ENCODE measurements around the gene TOGARAM2. TPM values are rescaled to one million over a fixed set of nuclear protein-coding genes. Genes with fewer than 3 reads are reported as not detected.

Gene TOGARAM2
- total RNA-seq, 1 donor: 0.72 TPM

DNA sequence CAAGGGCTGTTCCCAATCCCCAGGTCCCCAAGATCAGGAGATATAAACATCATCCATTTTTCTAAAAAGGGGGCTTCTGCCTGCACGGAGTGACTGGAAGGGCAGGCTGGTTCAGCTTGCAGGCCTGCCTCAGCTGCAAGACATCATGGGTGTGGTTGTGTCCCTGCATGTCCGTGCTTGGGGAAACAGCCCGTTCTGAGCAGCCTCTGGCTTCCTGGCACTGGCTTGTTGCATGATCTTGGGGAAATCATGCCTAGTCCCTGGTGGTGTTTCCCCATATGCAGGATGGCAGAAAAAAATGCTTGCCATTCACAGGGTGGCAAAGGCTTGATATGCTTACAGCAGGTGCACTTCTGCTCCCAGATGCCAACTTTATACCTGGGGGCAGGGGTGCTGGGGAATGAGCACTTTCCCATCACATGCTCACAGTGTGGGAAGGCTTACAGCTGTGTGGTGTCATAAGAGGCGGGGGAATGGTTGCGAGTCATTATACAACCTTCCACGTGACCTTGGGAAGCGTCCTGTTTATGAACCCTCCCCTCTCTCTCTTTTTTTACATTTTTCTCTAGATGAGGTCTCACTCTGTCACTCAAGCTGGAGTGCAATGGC is 86.0 kb downstream of the TOGARAM2 start:
- H3K79me2 ChIP-seq (ENCODE audit: insufficient read depth, low read length): no peaks in the 10 kb centered on the region
- no peak overlapping the region for H3K4me2 ChIP-seq (ENCODE audit: insufficient read depth, low read length)
- H2AFZ ChIP-seq (ENCODE audit: low read length): no peak overlapping the region
- no peaks in the 10 kb centered on the region for H4K20me1 ChIP-seq (ENCODE audit: insufficient read depth, low read length)
- H3K27ac ChIP-seq (ENCODE audit: low read depth, low read length): no peak overlapping the region
- H3K4me1 ChIP-seq (ENCODE audit: insufficient read depth, low read length): peaks cover 22% of the 10 kb centered on the region
- no peaks in the 10 kb centered on the region for H3K9me3 ChIP-seq (ENCODE audit: low read depth, low read length)
- no peak overlapping the region for H3K4me3 ChIP-seq (ENCODE audit: insufficient read depth, low read length)
- H3K27me3 ChIP-seq (ENCODE audit: insufficient read depth, low read length): no peaks in the 10 kb centered on the region
- peak; percentile 56 for DNase-seq (ENCODE audit: insufficient read length, low spot score, missing footprints)
- no peaks in the 10 kb centered on the region for H3K36me3 ChIP-seq (ENCODE audit: insufficient read depth, low read length)
- TF ChIP-seq, protein P1, sequence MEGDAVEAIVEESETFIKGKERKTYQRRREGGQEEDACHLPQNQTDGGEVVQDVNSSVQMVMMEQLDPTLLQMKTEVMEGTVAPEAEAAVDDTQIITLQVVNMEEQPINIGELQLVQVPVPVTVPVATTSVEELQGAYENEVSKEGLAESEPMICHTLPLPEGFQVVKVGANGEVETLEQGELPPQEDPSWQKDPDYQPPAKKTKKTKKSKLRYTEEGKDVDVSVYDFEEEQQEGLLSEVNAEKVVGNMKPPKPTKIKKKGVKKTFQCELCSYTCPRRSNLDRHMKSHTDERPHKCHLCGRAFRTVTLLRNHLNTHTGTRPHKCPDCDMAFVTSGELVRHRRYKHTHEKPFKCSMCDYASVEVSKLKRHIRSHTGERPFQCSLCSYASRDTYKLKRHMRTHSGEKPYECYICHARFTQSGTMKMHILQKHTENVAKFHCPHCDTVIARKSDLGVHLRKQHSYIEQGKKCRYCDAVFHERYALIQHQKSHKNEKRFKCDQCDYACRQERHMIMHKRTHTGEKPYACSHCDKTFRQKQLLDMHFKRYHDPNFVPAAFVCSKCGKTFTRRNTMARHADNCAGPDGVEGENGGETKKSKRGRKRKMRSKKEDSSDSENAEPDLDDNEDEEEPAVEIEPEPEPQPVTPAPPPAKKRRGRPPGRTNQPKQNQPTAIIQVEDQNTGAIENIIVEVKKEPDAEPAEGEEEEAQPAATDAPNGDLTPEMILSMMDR (IDR thresholded peaks at IDR 0.05; ENCODE audit: extremely low read depth, low read depth, low read length): no peak

DNA sequence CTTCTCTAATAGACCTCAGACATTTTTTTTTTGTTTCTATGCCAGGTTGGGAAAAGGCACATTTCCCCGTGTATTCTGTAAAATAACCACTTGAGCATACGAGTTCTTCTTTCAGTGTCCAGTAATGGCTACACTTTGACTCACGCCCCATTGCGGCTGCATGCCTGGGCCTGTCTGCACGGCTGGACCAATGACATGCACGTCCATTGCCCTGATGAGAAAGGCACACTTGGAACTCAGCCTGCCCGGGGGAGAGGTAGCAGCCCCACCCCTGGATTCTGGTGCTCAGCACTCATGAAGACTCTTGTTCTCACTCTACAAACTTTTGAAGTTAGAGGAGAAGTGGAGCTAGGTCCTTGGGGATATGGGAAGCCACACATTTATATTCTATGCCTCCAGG is 87.4 kb downstream of the TOGARAM2 start:
- Histone ChIP-seq H3K27ac (ENCODE audit: low read depth, low read length) (no peak overlapping the region), H3K9me3 (ENCODE audit: low read depth, low read length) (no peaks in the 10 kb centered on the region), H3K79me2 (ENCODE audit: insufficient read depth, low read length) (no peaks in the 10 kb centered on the region), H3K4me3 (ENCODE audit: insufficient read depth, low read length) (no peak overlapping the region), H3K36me3 (ENCODE audit: insufficient read depth, low read length) (no peaks in the 10 kb centered on the region), H3K27me3 (ENCODE audit: insufficient read depth, low read length) (no peaks in the 10 kb centered on the region), H3K4me2 (ENCODE audit: insufficient read depth, low read length) (no peak overlapping the region), H2AFZ (ENCODE audit: low read length) (no peak overlapping the region), H3K4me1 (ENCODE audit: insufficient read depth, low read length) (peaks cover 17% of the 10 kb centered on the region), H4K20me1 (ENCODE audit: insufficient read depth, low read length) (no peaks in the 10 kb centered on the region)
- TF ChIP-seq, protein P1 (IDR thresholded peaks at IDR 0.05; ENCODE audit: extremely low read depth, low read depth, low read length): no peak
- DNase-seq (ENCODE audit: insufficient read length, low spot score, missing footprints): peak; percentile 37

DNA sequence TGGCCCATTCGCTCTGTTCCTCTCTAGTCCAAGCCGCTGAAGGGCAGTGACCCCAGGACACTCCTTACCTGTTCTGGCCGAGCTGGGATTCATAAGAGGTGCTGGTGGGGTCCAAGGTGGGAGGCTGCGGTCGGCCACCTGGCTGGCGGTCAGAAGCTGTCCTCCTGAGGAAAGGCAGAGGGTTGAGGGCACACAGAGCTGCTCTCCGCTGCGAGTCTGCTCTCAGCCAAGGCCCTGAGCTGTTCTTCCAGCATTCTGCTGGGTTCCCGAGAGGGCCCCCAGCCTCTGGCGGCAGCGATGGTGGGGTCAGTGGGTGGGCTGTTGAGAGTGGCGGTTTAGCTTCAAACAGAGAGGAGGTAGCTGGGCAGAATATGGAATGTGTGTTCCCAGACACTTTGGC is 89.4 kb downstream of the TOGARAM2 start:
- Histone ChIP-seq H4K20me1 (ENCODE audit: insufficient read depth, low read length) (no peaks in the 10 kb centered on the region), H2AFZ (ENCODE audit: low read length) (no peak overlapping the region), H3K4me2 (ENCODE audit: insufficient read depth, low read length) (no peak overlapping the region), H3K27ac (ENCODE audit: low read depth, low read length) (no peak overlapping the region), H3K79me2 (ENCODE audit: insufficient read depth, low read length) (no peaks in the 10 kb centered on the region), H3K9me3 (ENCODE audit: low read depth, low read length) (no peaks in the 10 kb centered on the region), H3K4me3 (ENCODE audit: insufficient read depth, low read length) (no peak overlapping the region), H3K27me3 (ENCODE audit: insufficient read depth, low read length) (no peaks in the 10 kb centered on the region), H3K4me1 (ENCODE audit: insufficient read depth, low read length) (peaks cover 5% of the 10 kb centered on the region), H3K36me3 (ENCODE audit: insufficient read depth, low read length) (no peaks in the 10 kb centered on the region)
- DNase-seq (ENCODE audit: insufficient read length, low spot score, missing footprints): peak; percentile 49
- TF ChIP-seq, protein P1 (IDR thresholded peaks at IDR 0.05; ENCODE audit: extremely low read depth, low read depth, low read length): no peak

DNA sequence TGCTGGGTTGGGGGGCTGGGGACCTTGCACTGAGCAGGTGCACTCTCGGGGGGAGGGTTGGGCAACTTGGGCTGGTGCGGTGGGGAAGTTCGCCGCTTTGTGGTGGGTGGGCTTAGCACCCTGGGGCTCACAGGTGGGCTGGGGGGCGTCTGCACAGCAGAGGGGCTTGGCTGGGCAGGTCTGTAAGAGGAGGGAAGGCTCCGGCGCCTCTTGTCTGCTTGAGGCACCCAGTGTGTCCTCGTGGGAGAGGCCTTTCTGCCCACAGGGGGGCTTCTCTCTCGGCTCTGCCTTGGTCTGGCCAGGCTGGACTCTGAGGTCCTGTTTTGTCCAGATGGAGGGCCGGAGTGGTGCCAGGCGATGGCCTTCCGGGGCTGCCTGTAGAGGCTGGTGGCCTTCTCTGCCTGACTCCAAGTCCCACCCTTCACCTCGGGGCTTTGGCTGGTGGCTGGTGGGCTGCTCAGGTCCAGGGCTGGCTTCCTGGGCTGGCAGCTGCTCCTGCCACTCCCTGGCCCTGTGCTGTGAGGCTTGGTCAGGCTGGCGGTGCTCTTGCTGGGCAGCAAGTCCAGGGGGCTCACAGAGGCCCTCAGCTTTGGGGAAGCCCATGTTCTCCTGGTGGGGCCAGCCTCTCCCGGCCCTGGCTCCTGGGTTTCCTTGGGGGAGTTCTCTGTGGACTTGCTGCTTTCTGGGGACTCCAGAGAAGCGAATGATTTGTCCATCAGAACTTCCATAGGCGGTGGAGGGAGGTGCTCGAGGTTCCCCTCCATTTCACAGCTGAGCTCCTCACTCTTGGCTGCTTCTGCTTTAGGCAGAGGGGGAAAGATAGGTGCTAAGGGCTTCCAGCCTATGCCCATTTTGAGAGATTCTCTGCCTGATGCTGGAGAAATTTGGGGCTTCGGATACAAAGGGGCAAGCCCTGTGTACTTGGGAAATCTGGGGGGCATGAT is 90.2 kb downstream of the TOGARAM2 start:
- H3K36me3 ChIP-seq (ENCODE audit: insufficient read depth, low read length): no peaks in the 10 kb centered on the region
- no peak overlapping the region for H3K4me3 ChIP-seq (ENCODE audit: insufficient read depth, low read length)
- no peaks in the 10 kb centered on the region for H3K27me3 ChIP-seq (ENCODE audit: insufficient read depth, low read length)
- H3K9me3 ChIP-seq (ENCODE audit: low read depth, low read length): no peaks in the 10 kb centered on the region
- H3K4me2 ChIP-seq (ENCODE audit: insufficient read depth, low read length): no peak overlapping the region
- H2AFZ ChIP-seq (ENCODE audit: low read length): no peak overlapping the region
- no peak overlapping the region for H3K27ac ChIP-seq (ENCODE audit: low read depth, low read length)
- peaks cover under 1% of the 10 kb centered on the region for H3K4me1 ChIP-seq (ENCODE audit: insufficient read depth, low read length)
- H4K20me1 ChIP-seq (ENCODE audit: insufficient read depth, low read length): no peaks in the 10 kb centered on the region
- peak; percentile 51 for DNase-seq (ENCODE audit: insufficient read length, low spot score, missing footprints)
- no peaks in the 10 kb centered on the region for H3K79me2 ChIP-seq (ENCODE audit: insufficient read depth, low read length)
- TF ChIP-seq, protein P1 (IDR thresholded peaks at IDR 0.05; ENCODE audit: extremely low read depth, low read depth, low read length): no peak
